ENCODE measurements around the gene DCDC2.

GRCh38 chr6:24322924-24323323, 34.9 kb downstream of the DCDC2 start:
- TF ChIP-seq, protein P1, sequence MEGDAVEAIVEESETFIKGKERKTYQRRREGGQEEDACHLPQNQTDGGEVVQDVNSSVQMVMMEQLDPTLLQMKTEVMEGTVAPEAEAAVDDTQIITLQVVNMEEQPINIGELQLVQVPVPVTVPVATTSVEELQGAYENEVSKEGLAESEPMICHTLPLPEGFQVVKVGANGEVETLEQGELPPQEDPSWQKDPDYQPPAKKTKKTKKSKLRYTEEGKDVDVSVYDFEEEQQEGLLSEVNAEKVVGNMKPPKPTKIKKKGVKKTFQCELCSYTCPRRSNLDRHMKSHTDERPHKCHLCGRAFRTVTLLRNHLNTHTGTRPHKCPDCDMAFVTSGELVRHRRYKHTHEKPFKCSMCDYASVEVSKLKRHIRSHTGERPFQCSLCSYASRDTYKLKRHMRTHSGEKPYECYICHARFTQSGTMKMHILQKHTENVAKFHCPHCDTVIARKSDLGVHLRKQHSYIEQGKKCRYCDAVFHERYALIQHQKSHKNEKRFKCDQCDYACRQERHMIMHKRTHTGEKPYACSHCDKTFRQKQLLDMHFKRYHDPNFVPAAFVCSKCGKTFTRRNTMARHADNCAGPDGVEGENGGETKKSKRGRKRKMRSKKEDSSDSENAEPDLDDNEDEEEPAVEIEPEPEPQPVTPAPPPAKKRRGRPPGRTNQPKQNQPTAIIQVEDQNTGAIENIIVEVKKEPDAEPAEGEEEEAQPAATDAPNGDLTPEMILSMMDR (IDR thresholded peaks at IDR 0.05; ENCODE audit: low read depth, low read length, missing input control) = no peak
- no peak for TF ChIP-seq GABPA (IDR thresholded peaks at IDR 0.05 in 1 of 2, conservative IDR thresholded peaks at IDR 0.05 in 1 of 2)
- TF ChIP-seq, protein P2, sequence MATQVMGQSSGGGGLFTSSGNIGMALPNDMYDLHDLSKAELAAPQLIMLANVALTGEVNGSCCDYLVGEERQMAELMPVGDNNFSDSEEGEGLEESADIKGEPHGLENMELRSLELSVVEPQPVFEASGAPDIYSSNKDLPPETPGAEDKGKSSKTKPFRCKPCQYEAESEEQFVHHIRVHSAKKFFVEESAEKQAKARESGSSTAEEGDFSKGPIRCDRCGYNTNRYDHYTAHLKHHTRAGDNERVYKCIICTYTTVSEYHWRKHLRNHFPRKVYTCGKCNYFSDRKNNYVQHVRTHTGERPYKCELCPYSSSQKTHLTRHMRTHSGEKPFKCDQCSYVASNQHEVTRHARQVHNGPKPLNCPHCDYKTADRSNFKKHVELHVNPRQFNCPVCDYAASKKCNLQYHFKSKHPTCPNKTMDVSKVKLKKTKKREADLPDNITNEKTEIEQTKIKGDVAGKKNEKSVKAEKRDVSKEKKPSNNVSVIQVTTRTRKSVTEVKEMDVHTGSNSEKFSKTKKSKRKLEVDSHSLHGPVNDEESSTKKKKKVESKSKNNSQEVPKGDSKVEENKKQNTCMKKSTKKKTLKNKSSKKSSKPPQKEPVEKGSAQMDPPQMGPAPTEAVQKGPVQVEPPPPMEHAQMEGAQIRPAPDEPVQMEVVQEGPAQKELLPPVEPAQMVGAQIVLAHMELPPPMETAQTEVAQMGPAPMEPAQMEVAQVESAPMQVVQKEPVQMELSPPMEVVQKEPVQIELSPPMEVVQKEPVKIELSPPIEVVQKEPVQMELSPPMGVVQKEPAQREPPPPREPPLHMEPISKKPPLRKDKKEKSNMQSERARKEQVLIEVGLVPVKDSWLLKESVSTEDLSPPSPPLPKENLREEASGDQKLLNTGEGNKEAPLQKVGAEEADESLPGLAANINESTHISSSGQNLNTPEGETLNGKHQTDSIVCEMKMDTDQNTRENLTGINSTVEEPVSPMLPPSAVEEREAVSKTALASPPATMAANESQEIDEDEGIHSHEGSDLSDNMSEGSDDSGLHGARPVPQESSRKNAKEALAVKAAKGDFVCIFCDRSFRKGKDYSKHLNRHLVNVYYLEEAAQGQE (IDR thresholded peaks at IDR 0.05) = no peak
- TF ChIP-seq EGR1 (IDR thresholded peaks at IDR 0.05; ENCODE audit: low read depth in 2 of 2) = no peak
- TF ChIP-seq TAF1 (conservative IDR thresholded peaks at IDR 0.05) = no peak
- TF ChIP-seq, protein P3, sequence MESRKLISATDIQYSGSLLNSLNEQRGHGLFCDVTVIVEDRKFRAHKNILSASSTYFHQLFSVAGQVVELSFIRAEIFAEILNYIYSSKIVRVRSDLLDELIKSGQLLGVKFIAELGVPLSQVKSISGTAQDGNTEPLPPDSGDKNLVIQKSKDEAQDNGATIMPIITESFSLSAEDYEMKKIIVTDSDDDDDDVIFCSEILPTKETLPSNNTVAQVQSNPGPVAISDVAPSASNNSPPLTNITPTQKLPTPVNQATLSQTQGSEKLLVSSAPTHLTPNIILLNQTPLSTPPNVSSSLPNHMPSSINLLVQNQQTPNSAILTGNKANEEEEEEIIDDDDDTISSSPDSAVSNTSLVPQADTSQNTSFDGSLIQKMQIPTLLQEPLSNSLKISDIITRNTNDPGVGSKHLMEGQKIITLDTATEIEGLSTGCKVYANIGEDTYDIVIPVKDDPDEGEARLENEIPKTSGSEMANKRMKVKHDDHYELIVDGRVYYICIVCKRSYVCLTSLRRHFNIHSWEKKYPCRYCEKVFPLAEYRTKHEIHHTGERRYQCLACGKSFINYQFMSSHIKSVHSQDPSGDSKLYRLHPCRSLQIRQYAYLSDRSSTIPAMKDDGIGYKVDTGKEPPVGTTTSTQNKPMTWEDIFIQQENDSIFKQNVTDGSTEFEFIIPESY (IDR thresholded peaks at IDR 0.05) = no peak
- TF ChIP-seq, protein P4, sequence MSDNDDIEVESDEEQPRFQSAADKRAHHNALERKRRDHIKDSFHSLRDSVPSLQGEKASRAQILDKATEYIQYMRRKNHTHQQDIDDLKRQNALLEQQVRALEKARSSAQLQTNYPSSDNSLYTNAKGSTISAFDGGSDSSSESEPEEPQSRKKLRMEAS (IDR thresholded peaks at IDR 0.05) = no peak
- TF ChIP-seq JUND (IDR thresholded peaks at IDR 0.05) = no peak
- TF ChIP-seq YY1 (IDR thresholded peaks at IDR 0.05) = no peak

Measured in liver (tissue), 3 donors.